ENCODE measurements around the gene QTRT2.

DNA sequence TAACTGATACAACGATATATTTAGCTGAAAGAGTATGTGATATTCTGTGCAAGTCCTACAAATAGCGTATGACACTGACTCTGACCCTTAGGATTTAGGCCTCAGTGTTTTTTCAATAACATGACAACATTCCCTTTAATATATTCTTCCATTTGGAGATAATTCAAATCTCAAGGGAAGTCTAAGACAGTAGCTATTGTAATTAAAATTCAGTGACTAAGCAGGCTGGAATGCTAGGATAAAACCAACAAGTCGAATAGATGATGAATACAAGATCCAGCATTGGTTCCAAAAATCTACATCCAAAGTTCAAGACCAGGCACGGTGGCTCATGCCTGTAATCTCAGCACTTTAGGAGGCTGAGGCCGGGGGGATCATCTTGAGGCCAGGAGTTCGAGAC, 56.2 kb downstream of the QTRT2 start:
- TF ChIP-seq, protein P1, sequence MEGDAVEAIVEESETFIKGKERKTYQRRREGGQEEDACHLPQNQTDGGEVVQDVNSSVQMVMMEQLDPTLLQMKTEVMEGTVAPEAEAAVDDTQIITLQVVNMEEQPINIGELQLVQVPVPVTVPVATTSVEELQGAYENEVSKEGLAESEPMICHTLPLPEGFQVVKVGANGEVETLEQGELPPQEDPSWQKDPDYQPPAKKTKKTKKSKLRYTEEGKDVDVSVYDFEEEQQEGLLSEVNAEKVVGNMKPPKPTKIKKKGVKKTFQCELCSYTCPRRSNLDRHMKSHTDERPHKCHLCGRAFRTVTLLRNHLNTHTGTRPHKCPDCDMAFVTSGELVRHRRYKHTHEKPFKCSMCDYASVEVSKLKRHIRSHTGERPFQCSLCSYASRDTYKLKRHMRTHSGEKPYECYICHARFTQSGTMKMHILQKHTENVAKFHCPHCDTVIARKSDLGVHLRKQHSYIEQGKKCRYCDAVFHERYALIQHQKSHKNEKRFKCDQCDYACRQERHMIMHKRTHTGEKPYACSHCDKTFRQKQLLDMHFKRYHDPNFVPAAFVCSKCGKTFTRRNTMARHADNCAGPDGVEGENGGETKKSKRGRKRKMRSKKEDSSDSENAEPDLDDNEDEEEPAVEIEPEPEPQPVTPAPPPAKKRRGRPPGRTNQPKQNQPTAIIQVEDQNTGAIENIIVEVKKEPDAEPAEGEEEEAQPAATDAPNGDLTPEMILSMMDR (IDR thresholded peaks at IDR 0.05; ENCODE audit: low read depth, low read length), result no peak
- TF ChIP-seq EZH2phosphoT487 (IDR thresholded peaks at IDR 0.05; ENCODE audit: low read depth), result no peak

Measured in OCI-LY3 (cell line).